Karpas-422 (cell line): ENCODE measurements around the gene HSD17B7. TPM values are rescaled to one million over a fixed set of nuclear protein-coding genes. Genes with fewer than 3 reads are reported as not detected.

Source experiments
- DNase-seq: peaks from one replicate; pipeline ENCODE4 v3.0.0-alpha.2; 2015
- H2AFZ ChIP-seq: fragments of 200-600 bp; sonication (generic); 2 replicates; pipeline ENCODE4 v1.6.1; 2014; ENCODE audit warnings: antibody characterized with exemption, low read length, mixed read lengths
- H3K27ac ChIP-seq: fragments of 200-600 bp; sonication (generic); 2 replicates; pipeline ENCODE4 v1.5.1; 2014; ENCODE audit warnings: mild to moderate bottlenecking, low read length, moderate library complexity
- H3K27me3 ChIP-seq: fragments of 200-600 bp; sonication (generic); 2 replicates; pipeline ENCODE4 v1.6.1; 2014; ENCODE audit warnings: low read length, mixed read lengths
- H3K36me3 ChIP-seq: fragments of 200-600 bp; sonication (generic); 2 replicates; pipeline ENCODE4 v1.6.1; 2014; ENCODE audit warnings: low read length, mixed read lengths; ENCODE audit not compliant: insufficient read depth
- H3K4me1 ChIP-seq: fragments of 200-600 bp; sonication (generic); 2 replicates; pipeline ENCODE4 v1.6.1; 2014; ENCODE audit warnings: mild to moderate bottlenecking, low read length, mixed read lengths
- H3K4me2 ChIP-seq: fragments of 200-600 bp; sonication (generic); 2 replicates; pipeline ENCODE4 v1.6.1; 2014; ENCODE audit warnings: low read length, low read depth, mild to moderate bottlenecking; ENCODE audit not compliant: poor library complexity, severe bottlenecking
- H3K4me3 ChIP-seq: fragments of 200-600 bp; sonication (generic); 2 replicates; pipeline ENCODE4 v1.5.1; 2014; ENCODE audit warnings: mild to moderate bottlenecking, antibody characterized with exemption, low read length, mixed read lengths
- H3K79me2 ChIP-seq: fragments of 200-600 bp; sonication (generic); 2 replicates; pipeline ENCODE4 v1.6.1; 2014; ENCODE audit warnings: mild to moderate bottlenecking, low read length, mixed read lengths
- H3K9ac ChIP-seq: fragments of 200-600 bp; sonication (generic); 2 replicates; pipeline ENCODE4 v1.6.0; 2014; ENCODE audit warnings: low read length
- H3K9me2 ChIP-seq: fragments of 200-600 bp; sonication (generic), shearing (Covaris generic); replicated peaks from 2 replicates; pipeline ENCODE4 v1.6.0; 2014; ENCODE audit warnings: mild to moderate bottlenecking, low read length, moderate library complexity; ENCODE audit not compliant: insufficient read depth
- H3K9me3 ChIP-seq: fragments of 300-700, 200-600 bp; sonication (generic); 2 replicates; pipeline ENCODE4 v1.6.1; 2014; ENCODE audit warnings: low read length, mixed read lengths
- H4K20me1 ChIP-seq: fragments of 200-600 bp; sonication (generic); 2 replicates; pipeline ENCODE4 v1.6.1; 2014; ENCODE audit warnings: mild to moderate bottlenecking, antibody characterized with exemption, low read length, low read depth; ENCODE audit not compliant: insufficient read depth
- total RNA-seq: library from RNA; depleted of rRNA; stranded (reverse); fragments of >200 nt; shearing (Covaris generic); gene quantifications from 2 replicates; pipeline ENCODE4 v1.2.3, GENCODE V29; 2014; ENCODE audit warnings: low replicate concordance

HSD17B7 gene
- total RNA-seq, 1 experiment from 2014 or later, result 41.5 TPM

GRCh38 chr1:162846256-162847212 is 56.0 kb downstream of the HSD17B7 start:
- no peak for DNase-seq
- Histone ChIP-seq H3K9ac (no peak overlapping the region), H2AFZ (no peak overlapping the region), H3K4me3 (no peak overlapping the region), H3K9me2 (no peaks in the 10 kb centered on the region), H4K20me1 (no peaks in the 10 kb centered on the region), H3K4me2 (no peak overlapping the region), H3K36me3 (no peaks in the 10 kb centered on the region), H3K27me3 (no peaks in the 10 kb centered on the region), H3K79me2 (no peaks in the 10 kb centered on the region), H3K9me3 (no peaks in the 10 kb centered on the region), H3K27ac (no peak overlapping the region), H3K4me1 (no peaks in the 10 kb centered on the region)

- Histone ChIP-seq H3K4me2 (no peak overlapping the region), H3K9ac (no peak overlapping the region)
- DNase-seq, result peak; percentile 91
Measured at GRCh38 chr1:162847839-162848453, 57.4 kb downstream of the HSD17B7 start.

GRCh38 chr1:162849711-162850110 is 59.2 kb downstream of the HSD17B7 start:
- Histone ChIP-seq H3K9me2 (no peaks in the 10 kb centered on the region), H3K27me3 (no peaks in the 10 kb centered on the region), H3K4me2 (no peak overlapping the region), H3K9ac (no peak overlapping the region), H2AFZ (no peak overlapping the region), H3K4me1 (no peaks in the 10 kb centered on the region), H4K20me1 (no peaks in the 10 kb centered on the region), H3K36me3 (no peaks in the 10 kb centered on the region), H3K79me2 (no peaks in the 10 kb centered on the region), H3K27ac (no peak overlapping the region), H3K9me3 (no peaks in the 10 kb centered on the region), H3K4me3 (no peak overlapping the region)
- DNase-seq, result no peak

More at GRCh38 chr1:162847839-162848453, 57.4 kb downstream of the HSD17B7 start:
- Histone ChIP-seq H3K9me3 (no peaks in the 10 kb centered on the region), H3K79me2 (no peaks in the 10 kb centered on the region), H3K4me1 (no peaks in the 10 kb centered on the region), H3K27ac (no peak overlapping the region), H4K20me1 (no peaks in the 10 kb centered on the region), H3K4me3 (no peak overlapping the region), H3K36me3 (no peaks in the 10 kb centered on the region), H3K9me2 (no peaks in the 10 kb centered on the region), H3K27me3 (no peaks in the 10 kb centered on the region), H2AFZ (no peak overlapping the region)

GRCh38 chr1:162851341-162851740 is 60.8 kb downstream of the HSD17B7 start:
- Histone ChIP-seq H3K4me3 (no peak overlapping the region), H2AFZ (no peak overlapping the region), H3K27ac (no peak overlapping the region), H3K36me3 (no peaks in the 10 kb centered on the region), H3K4me2 (no peak overlapping the region), H4K20me1 (no peaks in the 10 kb centered on the region), H3K9ac (no peak overlapping the region), H3K9me2 (no peaks in the 10 kb centered on the region), H3K27me3 (no peaks in the 10 kb centered on the region), H3K9me3 (no peaks in the 10 kb centered on the region), H3K4me1 (no peaks in the 10 kb centered on the region), H3K79me2 (no peaks in the 10 kb centered on the region)
- no peak for DNase-seq

GRCh38 chr1:162854245-162854882 is 63.9 kb downstream of the HSD17B7 start:
- Histone ChIP-seq H3K4me3 (no peak overlapping the region), H3K4me1 (no peaks in the 10 kb centered on the region), H3K36me3 (no peaks in the 10 kb centered on the region), H3K4me2 (no peak overlapping the region), H3K9ac (no peak overlapping the region), H3K27me3 (no peaks in the 10 kb centered on the region), H3K9me2 (no peaks in the 10 kb centered on the region), H3K79me2 (no peaks in the 10 kb centered on the region), H2AFZ (no peak overlapping the region; the same call in 1 of the 2 replicates), H3K27ac (no peak overlapping the region), H3K9me3 (no peaks in the 10 kb centered on the region), H4K20me1 (no peaks in the 10 kb centered on the region)
- peak; percentile 83 for DNase-seq

- Histone ChIP-seq H4K20me1 (no peaks in the 10 kb centered on the region), H3K9ac (no peak overlapping the region), H3K4me1 (no peaks in the 10 kb centered on the region), H3K9me2 (no peaks in the 10 kb centered on the region), H3K36me3 (no peaks in the 10 kb centered on the region), H3K27ac (no peak overlapping the region), H3K4me2 (no peak overlapping the region), H3K27me3 (no peaks in the 10 kb centered on the region), H3K9me3 (no peaks in the 10 kb centered on the region), H2AFZ (no peak overlapping the region), H3K4me3 (no peak overlapping the region), H3K79me2 (no peaks in the 10 kb centered on the region)
- DNase-seq, result no peak
Measured at GRCh38 chr1:162855461-162856150, 65.1 kb downstream of the HSD17B7 start.

- H3K27ac ChIP-seq, result no peak overlapping the region
- H3K9me2 ChIP-seq, result no peaks in the 10 kb centered on the region
- DNase-seq, result no peak
- no peak overlapping the region for H3K9ac ChIP-seq
- H3K79me2 ChIP-seq, result no peaks in the 10 kb centered on the region
- no peaks in the 10 kb centered on the region for H3K4me1 ChIP-seq
- H3K4me3 ChIP-seq, result no peak overlapping the region
- peak overlapping the region; percentile 39; the same call in 1 of the 2 replicates for H2AFZ ChIP-seq
- H3K9me3 ChIP-seq, result no peaks in the 10 kb centered on the region
- no peaks in the 10 kb centered on the region for H3K36me3 ChIP-seq
- H4K20me1 ChIP-seq, result no peaks in the 10 kb centered on the region
- no peak overlapping the region for H3K4me2 ChIP-seq
- H3K27me3 ChIP-seq, result no peaks in the 10 kb centered on the region
Measured at GRCh38 chr1:162856260-162856659, 65.8 kb downstream of the HSD17B7 start.
